IMR-90 (cell line): ENCODE measurements around the gene NRN1. TPM values are rescaled to one million over a fixed set of nuclear protein-coding genes. Genes with fewer than 3 reads are reported as not detected.

Experiments used
- ATAC-seq: fragments of 200-7000 bp; cut with Tn5 transposase; 2 replicates; pipeline ENCODE4 v1.9.1; 2020; ENCODE audit warnings: low read depth, mild to moderate bottlenecking, moderate library complexity
- BruUV-seq: library from RNA; stranded (reverse); fragments of 400-500 nt; replicated peaks from 2 replicates; lab custom pipeline; 2021; lab: Mats Ljungman, UMichigan
- CTCF ChIA-PET: fragments of 300-600 bp; formaldehyde crosslinking; extraction: SDS; loops from one replicate; lab custom pipeline; 2021; ENCODE audit warnings: antibody characterized with exemption; lab: Yijun Ruan, JAX
- POLR2A ChIA-PET: fragments of 300-600 bp; sonication (Branson Sonifier 250); formaldehyde crosslinking; loops from one replicate; lab custom pipeline; 2022; ENCODE audit warnings: antibody characterized with exemption; ENCODE audit not compliant: unreplicated experiment; lab: Charles Lee
- DNase-seq: peaks from one replicate; pipeline ENCODE4 v3.0.0; 2013
- H2AFZ ChIP-seq: replicated peaks from 2 replicates; pipeline ENCODE3; 2013; ENCODE audit warnings: low read length, mild to moderate bottlenecking; ENCODE audit not compliant: poor library complexity
- H2AK5ac ChIP-seq: 2 replicates; pipeline ENCODE4 v1.6.1; 2013; ENCODE audit warnings: low read depth, low read length, inconsistent platforms
- H2AK9ac ChIP-seq: replicated peaks from 2 replicates; pipeline ENCODE3; 2013; ENCODE audit warnings: mild to moderate bottlenecking, low read depth, low read length, moderate library complexity; ENCODE audit not compliant: poor library complexity
- H2BK120ac ChIP-seq: 2 replicates; pipeline ENCODE4 v1.6.1; 2013; ENCODE audit warnings: low read depth, low read length, inconsistent platforms
- H2BK15ac ChIP-seq: 3 replicates; pipeline ENCODE4 v1.6.1; 2013; ENCODE audit warnings: low read depth, low read length, inconsistent platforms
- H2BK20ac ChIP-seq: 2 replicates; pipeline ENCODE4 v1.6.1; 2013; ENCODE audit warnings: low read depth, mild to moderate bottlenecking, inconsistent platforms, low read length, moderate library complexity
- H2BK5ac ChIP-seq: 2 replicates; pipeline ENCODE4 v1.6.1; 2013; ENCODE audit warnings: mild to moderate bottlenecking, low read depth, low read length, inconsistent platforms; ENCODE audit not compliant: poor library complexity, severe bottlenecking
- H3K14ac ChIP-seq: replicated peaks from 2 replicates; pipeline ENCODE4 v1.6.1; 2013; ENCODE audit warnings: low read depth, low read length, inconsistent platforms
- H3K18ac ChIP-seq: 2 replicates; pipeline ENCODE4 v1.6.1; 2013; ENCODE audit warnings: low read depth, low read length, control low read depth
- H3K23ac ChIP-seq: 2 replicates; pipeline ENCODE4 v1.6.1; 2013; ENCODE audit warnings: low read depth, low read length, inconsistent platforms
- H3K27ac ChIP-seq: 2 replicates; pipeline ENCODE4 v1.5.1; 2013; ENCODE audit warnings: mild to moderate bottlenecking, control low read depth, low read length; ENCODE audit not compliant: insufficient read depth
- H3K27me3 ChIP-seq: 2 replicates; pipeline ENCODE4 v1.6.1; 2013; ENCODE audit warnings: low read length; ENCODE audit not compliant: control insufficient read depth, insufficient read depth
- H3K36me3 ChIP-seq: 2 replicates; pipeline ENCODE4 v1.6.1; 2013; ENCODE audit warnings: low read length, mixed read lengths; ENCODE audit not compliant: control insufficient read depth, insufficient read depth
- H3K4ac ChIP-seq: 2 replicates; pipeline ENCODE4 v1.6.1; 2013; ENCODE audit warnings: low read depth, low read length, inconsistent platforms
- H3K4me1 ChIP-seq: 2 replicates; pipeline ENCODE4 v1.6.1; 2013; ENCODE audit warnings: low read length, mixed read lengths; ENCODE audit not compliant: control insufficient read depth, insufficient read depth
- H3K4me2 ChIP-seq: 2 replicates; pipeline ENCODE4 v1.6.1; 2013; ENCODE audit warnings: low read depth, mild to moderate bottlenecking, control low read depth, low read length, moderate library complexity
- H3K4me3 ChIP-seq: 2 replicates; pipeline ENCODE4 v1.5.1; 2013; ENCODE audit warnings: low read depth, mild to moderate bottlenecking, control low read depth, low read length, moderate library complexity; ENCODE audit not compliant: insufficient read depth
- H3K56ac ChIP-seq: 2 replicates; pipeline ENCODE4 v1.6.1; 2013; ENCODE audit warnings: low read length, inconsistent platforms; ENCODE audit not compliant: insufficient read depth; ENCODE audit errors: extremely low read depth
- H3K79me1 ChIP-seq, 2 experiments: 2 replicates each; pipeline ENCODE4 v1.6.1; 2013; ENCODE audit warnings: low read length in 2 of 2, inconsistent platforms in 1 of 2, low read depth in 1 of 2
- H3K9ac ChIP-seq: 2 replicates; pipeline ENCODE4 v1.6.1; 2013; ENCODE audit warnings: low read depth, low read length, control low read depth
- H3K9me1 ChIP-seq: 2 replicates; pipeline ENCODE4 v1.6.1; 2013; ENCODE audit warnings: low read length, inconsistent platforms; ENCODE audit not compliant: insufficient read depth
- H3K9me3 ChIP-seq: 2 replicates; pipeline ENCODE4 v1.6.1; 2013; ENCODE audit warnings: low read length; ENCODE audit not compliant: control insufficient read depth, insufficient read depth
- H4K20me1 ChIP-seq: 2 replicates; pipeline ENCODE4 v1.6.1; 2013; ENCODE audit warnings: low read length, inconsistent platforms; ENCODE audit not compliant: insufficient read depth
- H4K5ac ChIP-seq: 2 replicates; pipeline ENCODE4 v1.6.1; 2013; ENCODE audit warnings: mild to moderate bottlenecking, low read depth, low read length, control low read depth
- H4K8ac ChIP-seq, 2 experiments: 2 replicates each; pipeline ENCODE4 v1.6.1; 2013; ENCODE audit warnings: low read depth in 2 of 2, low read length in 2 of 2, control low read depth in 1 of 2, inconsistent platforms in 1 of 2
- H4K91ac ChIP-seq: 2 replicates; pipeline ENCODE4 v1.6.1; 2013; ENCODE audit warnings: low read depth, low read length, inconsistent platforms; ENCODE audit not compliant: insufficient read depth
- BHLHE40 ChIP-seq: fragments of 150-350 bp; IDR thresholded peaks from 2 replicates; pipeline ENCODE4 v1.6.1; 2016; ENCODE audit warnings: mild to moderate bottlenecking, low read depth, low read length
- CEBPB ChIP-seq: IDR thresholded peaks from 2 replicates; pipeline ENCODE4 v1.6.1; 2012; ENCODE audit warnings: low read depth, low read length, improper control_type of control experiment
- CHD1 ChIP-seq: IDR thresholded peaks from 2 replicates; pipeline ENCODE4 v1.6.1; 2012; ENCODE audit warnings: low read depth, low read length, improper control_type of control experiment
- CTCF ChIP-seq: conservative IDR thresholded peaks from 2 replicates; pipeline ENCODE4 v1.5.1; 2012; ENCODE audit warnings: mild to moderate bottlenecking, low read depth, low read length, improper control_type of control experiment
- ELK1 ChIP-seq: fragments of 150-350 bp; IDR thresholded peaks from 2 replicates; pipeline ENCODE4 v1.6.1; 2016; ENCODE audit warnings: low read depth, mild to moderate bottlenecking, low read length, moderate library complexity, borderline replicate concordance
- FOS ChIP-seq: fragments of 150-350 bp; IDR thresholded peaks from 2 replicates; pipeline ENCODE4 v1.6.1; 2016; ENCODE audit warnings: low read depth, low read length
- MAFK ChIP-seq: IDR thresholded peaks from 2 replicates; pipeline ENCODE4 v1.6.1; 2012; ENCODE audit warnings: low read depth, low read length, improper control_type of control experiment
- MXI1 ChIP-seq: IDR thresholded peaks from 2 replicates; pipeline ENCODE4 v1.6.1; 2012; ENCODE audit warnings: low read depth, mild to moderate bottlenecking, low read length, moderate library complexity, borderline replicate concordance
- NFE2L2 ChIP-seq: fragments of 150-350 bp; IDR thresholded peaks from 2 replicates; pipeline ENCODE4 v1.6.1; 2016; ENCODE audit warnings: low read depth, mild to moderate bottlenecking, low read length
- POLR2A ChIP-seq: IDR thresholded peaks from 2 replicates; pipeline ENCODE4 v1.6.1; 2012; ENCODE audit warnings: mild to moderate bottlenecking, low read depth, low read length
- RFX5 ChIP-seq: IDR thresholded peaks from 2 replicates; pipeline ENCODE4 v1.8.0; 2012; ENCODE audit warnings: low read depth, mild to moderate bottlenecking, low read length, moderate library complexity
- SMC3 ChIP-seq: fragments of 150-350 bp; IDR thresholded peaks from 2 replicates; pipeline ENCODE4 v1.6.1; 2016; ENCODE audit warnings: low read depth, mild to moderate bottlenecking, antibody characterized with exemption, low read length, moderate library complexity
- USF2 ChIP-seq: fragments of 150-350 bp; IDR thresholded peaks from 2 replicates; pipeline ENCODE4 v1.6.1; 2017; ENCODE audit warnings: mild to moderate bottlenecking, antibody characterized with exemption, low read length, low read depth
- WGBS, 2 experiments: methylation state at CpG; one replicate each; pipeline versions ENCODE4 v1.1.5 to v1.1.7; 2013; ENCODE audit warnings: missing lambda C conversion rate in 2 of 2; ENCODE audit not compliant: insufficient read length in 1 of 2; ENCODE audit errors: extremely low coverage in 2 of 2; 5-methylcytosine and 5-hydroxymethylcytosine counted together
- dilution Hi-C: fragments of 300-500 bp; cut with HindIII; formaldehyde crosslinking; loops from one replicate; pipeline ENCODE4 v1.14.3; 2018; ENCODE audit warnings: low sequenced_read_pairs; ENCODE audit not compliant: unreplicated experiment
- in situ Hi-C: fragments of 300-500 bp; cut with MboI; formaldehyde crosslinking; loops from 3 replicates; pipeline ENCODE4 v1.14.3; 2019; ENCODE audit warnings: low sequenced_read_pairs, inconsistent platforms, mixed read lengths
- intact Hi-C: fragments of 100-400 bp; cut with micrococcal nuclease; formaldehyde crosslinking; loops from 2 replicates; pipeline ENCODE4 v1.10.0; 2022
- polyA plus RNA-seq, 3 experiments: library from polyadenylated mRNA; depleted of rRNA; stranded (reverse); fragments of >200 nt; gene quantifications; 2 replicates each; pipeline ENCODE4 v1.2.3, GENCODE V29; 2012; ENCODE audit warnings: low replicate concordance in 1 of 3
- total RNA-seq: library from RNA; depleted of rRNA; stranded (reverse); fragments of >200 nt; gene quantifications from 2 replicates; pipeline ENCODE4 v1.2.3, GENCODE V29; 2012

Gene NRN1
- total and polyA plus RNA-seq, 2 of the 4 experiments (the other 2 are of a cell fraction) = not detected

GRCh38 chr6:6007366-6008088, 802 bp upstream of the NRN1 start:
- no peak overlapping the region for H2BK120ac ChIP-seq
- ChIA-PET CTCF (interaction anchor here (0.7 kb wide), 1 partner anchor 49 kb away, joined by 3 read pairs; no protein-coding TSS in a partner anchor), POLR2A (no interaction called here)
- H3K18ac ChIP-seq = no peak overlapping the region
- dilution Hi-C loops (no loop called here), in situ Hi-C loops (no loop called here), intact Hi-C loops (no loop called here)
- no peak overlapping the region for H3K56ac ChIP-seq
- H3K36me3 ChIP-seq = no peaks in the 10 kb centered on the region
- H3K9me3 ChIP-seq = peaks cover 8% of the 10 kb centered on the region; the same call in 1 of the 2 replicates
- H2AK9ac ChIP-seq = no peak overlapping the region
- no peak overlapping the region for H3K27ac ChIP-seq
- no peak overlapping the region for H3K9ac ChIP-seq
- WGBS, 2 experiments = 5% methylated on average over 25 of the region's 57 CpGs; no CpG with 5 or more reads in 1 of the 2 experiments
- no peak overlapping the region for H3K23ac ChIP-seq
- H2BK5ac ChIP-seq = no peak overlapping the region
- H3K4me1 ChIP-seq = no peaks in the 10 kb centered on the region; the same call in 1 of the 2 replicates
- H2BK15ac ChIP-seq = no peak overlapping the region
- H2AFZ ChIP-seq = peak overlapping the region; percentile 59
- H3K4ac ChIP-seq = no peak overlapping the region
- H3K27me3 ChIP-seq = peaks cover 66% of the 10 kb centered on the region
- no peak overlapping the region for H3K4me3 ChIP-seq
- no peak overlapping the region for H2AK5ac ChIP-seq
- no peaks in the 10 kb centered on the region for H3K9me1 ChIP-seq
- no TSS peak for BruUV-seq
- no peak overlapping the region for H4K5ac ChIP-seq
- no peak overlapping the region for H3K14ac ChIP-seq
- no peaks in the 10 kb centered on the region for H3K79me1 ChIP-seq
- peak overlapping the region; percentile 59 for H3K4me2 ChIP-seq
- DNase-seq = no peak
- no peak overlapping the region for H4K8ac ChIP-seq
- TF ChIP-seq RFX5 = no peak
- TF ChIP-seq USF2 = no peak
- no peak for TF ChIP-seq CHD1
- no peak for TF ChIP-seq FOS
- no peak for TF ChIP-seq POLR2A
- TF ChIP-seq MXI1 = no peak
- no peak for TF ChIP-seq CEBPB
- TF ChIP-seq SMC3 = no peak
- TF ChIP-seq CTCF = no peak
- no peak for TF ChIP-seq MAFK
- no peak for TF ChIP-seq NFE2L2
- TF ChIP-seq BHLHE40 = no peak
- TF ChIP-seq ELK1 = no peak
- no peaks in the 10 kb centered on the region for H4K20me1 ChIP-seq
- no peak for ATAC-seq
- no peak overlapping the region for H4K91ac ChIP-seq
- H2BK20ac ChIP-seq = no peak overlapping the region
